GM19397 (cell line): ENCODE results near the gene IL13.

ENCODE experiments used
- ATAC-seq: cut with Tn5 transposase; IDR thresholded peaks from one replicate; pipeline ENCODE4 v1.9.1; 2021; ENCODE audit warnings: mild to moderate bottlenecking, moderate library complexity; ENCODE audit not compliant: unreplicated experiment

IL13 gene

DNA sequence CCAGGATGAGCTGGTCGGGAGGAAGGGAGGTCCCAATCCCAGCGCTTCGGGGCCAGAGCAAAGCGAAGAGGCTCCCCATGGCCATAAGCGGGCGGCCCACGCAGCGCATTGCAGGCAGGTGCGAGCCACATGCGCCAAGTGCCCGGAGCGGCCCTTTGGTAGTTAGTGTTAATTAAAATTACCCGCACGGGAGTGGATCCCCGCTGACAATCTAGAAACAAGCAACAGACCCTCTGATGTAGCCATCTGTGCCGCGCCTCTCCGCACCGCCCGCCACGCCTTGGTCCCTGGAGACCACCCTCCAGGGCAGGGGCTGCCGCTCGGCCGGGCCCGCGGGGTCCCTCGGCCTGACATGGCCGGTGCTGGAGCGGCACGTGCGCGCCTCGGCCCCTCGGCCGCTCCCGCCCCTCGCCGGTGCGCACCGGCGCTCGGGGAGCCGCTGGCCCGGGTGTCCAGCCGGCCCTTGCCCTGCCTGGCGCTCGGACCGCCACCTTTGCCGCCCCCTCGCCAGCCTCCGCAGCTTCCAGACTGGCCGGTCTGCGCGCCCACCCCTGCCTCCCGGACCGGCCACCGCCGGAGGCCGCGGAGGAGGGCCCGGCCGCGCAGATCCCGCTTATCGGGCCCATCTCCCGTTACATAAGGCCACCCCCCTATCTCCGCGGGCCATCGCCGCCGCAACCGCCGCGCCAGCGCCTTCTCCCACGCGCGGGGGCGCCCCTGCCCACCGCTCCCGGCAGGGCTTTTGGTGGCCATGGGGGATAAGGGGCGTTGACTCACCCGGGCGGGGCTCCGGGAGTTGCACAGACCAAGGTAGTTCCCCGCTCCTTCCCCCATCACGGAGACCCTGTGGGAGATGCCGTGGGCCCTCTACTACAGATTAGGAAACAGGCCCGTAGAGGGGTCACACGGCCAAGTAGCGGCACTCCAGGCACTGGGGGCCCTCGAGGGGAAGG is 1.9 kb upstream of the IL13 start:
- no peak for ATAC-seq

DNA sequence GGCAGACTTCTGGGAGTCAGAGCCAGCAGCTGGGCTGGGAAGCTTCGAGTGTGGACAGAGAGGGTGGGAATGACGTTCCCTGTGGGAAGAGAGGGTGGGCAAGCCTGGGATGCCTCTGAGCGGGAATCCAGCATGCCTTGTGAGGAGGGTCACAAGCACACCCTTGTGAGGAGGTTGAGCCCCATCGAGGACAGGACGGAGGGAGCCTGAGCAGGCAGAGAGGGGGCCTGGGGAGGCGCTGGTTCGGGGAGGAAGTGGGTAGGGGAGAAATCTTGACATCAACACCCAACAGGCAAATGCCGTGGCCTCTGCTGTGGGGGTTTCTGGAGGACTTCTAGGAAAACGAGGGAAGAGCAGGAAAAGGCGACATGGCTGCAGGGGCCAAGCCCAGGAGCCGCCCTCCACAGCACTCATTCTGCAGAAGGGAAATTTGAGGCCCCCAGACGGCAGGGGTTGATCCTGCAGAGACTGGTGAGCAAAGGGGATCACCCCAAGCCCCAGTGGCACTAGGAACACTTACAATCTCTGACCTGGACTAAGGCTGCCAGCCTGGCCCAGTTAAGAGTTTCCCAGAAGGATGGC is 1.1 kb upstream of the IL13 start:
- ATAC-seq: no peak

- ATAC-seq: no peak
Observed at GRCh38 chr5:132658381-132659302, 669 bp downstream of the IL13 start.

- no peak for ATAC-seq
Observed at GRCh38 chr5:132659598-132660493, 1.9 kb downstream of the IL13 start.

- ATAC-seq: no peak
Observed at GRCh38 chr5:132661231-132662003, 3.4 kb downstream of the IL13 start.

- no peak for ATAC-seq
Observed at GRCh38 chr5:132662004-132662401, 4.0 kb downstream of the IL13 start.

GRCh38 chr5:132662925-132663770 is 5.2 kb downstream of the IL13 start:
- peak; percentile 54 for ATAC-seq

GRCh38 chr5:132663771-132664695 is 6.1 kb downstream of the IL13 start:
- ATAC-seq: peak; percentile 41

GRCh38 chr5:132664696-132665209 is 6.8 kb downstream of the IL13 start:
- ATAC-seq: no peak

DNA sequence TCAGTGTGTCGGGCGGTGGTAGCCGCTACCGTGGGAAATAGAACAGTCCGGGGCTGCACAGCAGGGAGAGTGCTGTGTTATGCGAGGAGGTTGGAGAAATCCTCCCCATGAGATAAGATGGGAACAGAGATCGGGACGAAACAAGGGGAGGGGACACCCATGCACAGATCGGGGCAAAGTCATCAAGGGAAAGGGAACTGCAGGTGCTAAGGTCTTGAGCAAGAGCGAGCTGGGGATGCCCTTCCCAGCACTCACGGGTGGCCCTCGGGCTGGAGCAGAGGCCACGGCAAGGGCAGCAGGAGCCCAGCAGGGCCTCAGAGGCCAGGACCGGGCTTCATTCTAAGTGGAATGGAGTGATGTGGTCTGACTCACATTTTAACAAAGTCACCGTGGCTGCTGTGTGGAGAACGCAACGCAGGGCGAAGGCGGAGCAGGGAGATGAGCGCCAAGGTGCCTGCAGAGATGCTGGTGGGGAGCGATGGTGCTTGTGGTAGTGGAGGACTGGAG is 7.7 kb downstream of the IL13 start:
- ATAC-seq: no peak

- no peak for ATAC-seq
Observed at GRCh38 chr5:132666310-132667123, 8.5 kb downstream of the IL13 start.

DNA sequence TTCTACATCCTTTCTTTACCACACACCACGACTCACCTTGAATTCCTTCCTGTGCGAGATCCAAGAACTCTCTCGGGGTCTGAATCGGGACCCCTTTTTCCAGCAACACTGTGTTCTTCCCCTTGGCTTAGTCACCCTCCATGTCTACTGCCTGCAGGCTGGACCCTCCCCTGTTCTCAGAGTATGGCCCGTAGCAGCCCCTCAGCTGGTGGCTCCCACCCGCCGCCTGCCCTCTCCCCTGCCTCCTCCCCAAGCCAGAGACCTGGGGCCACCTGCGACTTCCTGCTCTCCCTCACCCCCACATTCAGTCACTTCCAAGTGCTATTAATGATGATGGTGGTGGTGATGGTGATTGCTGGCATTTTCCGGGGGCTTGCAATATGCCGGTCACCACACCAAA is 9.3 kb downstream of the IL13 start:
- no peak for ATAC-seq

DNA sequence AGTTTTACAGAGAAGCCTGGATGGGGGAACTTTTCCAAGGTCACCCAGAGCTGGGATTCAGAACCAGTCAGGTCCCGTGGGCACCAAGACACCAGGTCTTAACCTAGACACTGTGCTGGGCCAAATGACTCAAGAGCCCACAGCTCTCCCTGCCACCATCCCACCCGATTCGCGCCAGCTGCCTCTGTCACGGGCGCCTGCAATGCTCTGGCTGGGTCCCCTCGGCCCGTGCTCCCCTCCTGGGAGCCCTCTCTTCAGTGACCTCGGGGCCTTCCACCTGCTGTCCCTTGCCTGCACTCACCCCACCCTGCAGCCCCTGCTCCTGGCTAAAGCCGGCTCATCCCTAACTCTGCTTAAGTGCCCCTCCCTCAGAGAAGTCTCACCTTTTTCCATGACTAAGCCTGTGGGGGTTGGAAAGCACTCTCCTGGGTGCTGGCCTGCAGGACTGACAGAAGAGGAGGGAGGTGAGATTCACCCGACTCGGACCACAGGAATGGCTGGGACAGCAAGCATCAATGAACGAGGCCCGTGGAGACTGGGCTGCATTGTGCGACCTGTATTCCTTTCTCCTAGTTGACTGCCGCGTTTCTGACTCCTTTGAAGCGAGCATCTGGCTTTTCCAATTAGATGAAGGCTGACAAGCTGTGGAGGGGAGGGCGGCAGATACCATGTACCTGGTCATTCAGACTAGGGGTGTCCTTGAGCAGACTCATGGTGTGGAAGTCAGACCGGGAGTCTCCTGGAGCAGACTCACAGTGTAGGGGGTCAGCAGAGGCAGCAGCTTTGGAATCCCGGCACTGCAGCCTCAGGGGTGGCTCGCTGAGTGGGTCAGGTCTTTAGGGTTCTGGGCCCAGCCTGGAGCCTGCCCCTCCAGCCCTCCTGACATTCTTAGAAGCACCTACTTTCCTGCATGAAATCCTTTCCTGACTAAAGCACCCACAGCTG is 10.1 kb downstream of the IL13 start:
- no peak for ATAC-seq

- no peak for ATAC-seq
Observed at GRCh38 chr5:132668706-132669454, 10.9 kb downstream of the IL13 start.

- no peak for ATAC-seq
Observed at GRCh38 chr5:132669455-132669820, 11.5 kb downstream of the IL13 start.
